Astrocyte of the hippocampus (primary cell): ENCODE measurements around the gene GJA10.
A peak's percentile ranks its signal among the peaks of the same experiment; 100 is the strongest.
"Not testable (repeated sequence)": the region's sequence is repeated elsewhere in the genome, so short reads cannot be mapped to it uniquely, and the experiment has no call there.

Source experiments
- DNase-seq: peaks from one replicate; pipeline ENCODE4 v3.0.0; 2011; ENCODE audit warnings: low read depth, low spot score

GJA10 gene

GRCh38 chr6:89894169-89894568 lies at the start of gene GJA10:
GJA10 (plus strand) TSS chr6:89894469; CDS start chr6:89894469, 0 bp downstream.
- no peak for DNase-seq

GRCh38 chr6:89847513-89847912 lies 46.8 kb upstream of the GJA10 start:
- not testable (repeated sequence) for DNase-seq

- peak; percentile 55 for DNase-seq
Observed at GRCh38 chr6:89853068-89853467, 41.2 kb upstream of the GJA10 start.

GRCh38 chr6:89858041-89858440 lies 36.2 kb upstream of the GJA10 start:
- DNase-seq: no peak

GRCh38 chr6:89859744-89860143 lies 34.5 kb upstream of the GJA10 start:
- DNase-seq: no peak

GRCh38 chr6:89862273-89862672 lies 32.0 kb upstream of the GJA10 start:
- no peak for DNase-seq

GRCh38 chr6:89862698-89863097 lies 31.6 kb upstream of the GJA10 start:
- DNase-seq: no peak

GRCh38 chr6:89866024-89866678 lies 28.1 kb upstream of the GJA10 start:
- DNase-seq: no peak

GRCh38 chr6:89873721-89874120 lies 20.5 kb upstream of the GJA10 start:
- no peak for DNase-seq

- DNase-seq: no peak
Observed at GRCh38 chr6:89874438-89874837, 19.8 kb upstream of the GJA10 start.

- DNase-seq: no peak
Observed at GRCh38 chr6:89886378-89887120, 7.7 kb upstream of the GJA10 start.

GRCh38 chr6:89887452-89888137 lies 6.7 kb upstream of the GJA10 start:
- no peak for DNase-seq

GRCh38 chr6:89888138-89888514 lies 6.1 kb upstream of the GJA10 start:
- DNase-seq: no peak

- no peak for DNase-seq
Observed at GRCh38 chr6:89888871-89889270, 5.4 kb upstream of the GJA10 start.

GRCh38 chr6:89890845-89891528 lies 3.3 kb upstream of the GJA10 start:
- not testable (repeated sequence) for DNase-seq

GRCh38 chr6:89892577-89892976 lies 1.7 kb upstream of the GJA10 start:
- not testable (repeated sequence) for DNase-seq

- DNase-seq: peak; percentile 90
Observed at GRCh38 chr6:89895276-89895874, 1.1 kb downstream of the GJA10 start.

GRCh38 chr6:89910001-89910901 lies 16.0 kb downstream of the GJA10 start:
- not testable (repeated sequence) for DNase-seq

GRCh38 chr6:89910902-89911240 lies 16.6 kb downstream of the GJA10 start:
- no peak for DNase-seq

- no peak for DNase-seq
Observed at GRCh38 chr6:89916136-89916920, 22.1 kb downstream of the GJA10 start.
